ENCODE data around the gene HOXA13. TPM values are rescaled to one million over a fixed set of nuclear protein-coding genes. Genes with fewer than 3 reads are reported as not detected.

Gene HOXA13
- total RNA-seq, 6 donors from 2014 or later = not detected

DNA sequence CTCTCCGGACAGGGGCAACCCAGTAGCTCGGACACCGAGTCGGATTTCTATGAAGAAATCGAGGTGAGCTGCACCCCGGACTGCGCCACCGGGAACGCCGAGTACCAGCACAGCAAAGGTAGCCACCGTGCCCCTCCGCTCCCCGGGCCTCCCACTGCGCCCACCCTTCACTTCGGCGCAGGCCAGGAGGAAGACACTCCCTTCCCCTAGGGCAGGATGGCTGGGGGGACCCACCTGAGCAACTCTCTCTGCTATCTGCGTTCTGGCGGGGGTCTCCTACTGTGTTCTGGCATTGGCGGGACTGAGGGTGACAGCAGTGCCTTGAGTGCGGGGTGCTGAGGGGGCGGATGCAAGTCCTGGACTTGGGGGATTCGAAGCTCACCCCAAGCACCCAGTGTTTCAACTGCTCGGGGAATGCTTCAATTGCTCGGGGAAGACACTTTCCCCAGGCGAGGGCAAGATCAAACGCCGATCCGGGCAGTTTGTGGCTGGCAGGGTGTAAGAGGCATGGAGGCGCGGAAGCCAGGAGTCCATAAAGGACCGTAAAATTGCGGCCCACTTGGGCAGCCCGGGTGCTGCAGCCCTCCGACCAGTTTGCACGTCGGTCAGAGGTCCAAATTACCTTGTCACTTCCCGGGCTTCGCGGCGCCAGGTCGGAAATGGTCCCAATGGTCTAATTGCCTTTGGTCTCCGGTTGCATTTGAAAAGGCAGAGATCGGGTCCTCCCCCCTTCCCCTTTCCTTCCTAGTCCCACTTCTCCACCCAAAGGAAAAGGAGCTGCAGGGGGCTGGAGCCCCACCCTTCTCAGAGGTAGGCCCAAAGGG, 43.7 kb upstream of the HOXA13 start:
- ATAC-seq (ENCODE audit: low FRiP score in 2 of 2) (no peak), DNase-seq (peak in 1 of 2 donors; percentile 40)
- Histone ChIP-seq H3K27me3 (peaks cover 0 to 94% (median 76%) of the 10 kb centered on the region in 4 donors), H3K9me3 (no peaks in the 10 kb centered on the region), H3K36me3 (no peaks in the 10 kb centered on the region), H3K4me3 (no peak overlapping the region), H3K27ac (no peak overlapping the region), H3K4me1 (peaks cover 17 to 43% (median 39%) of the 10 kb centered on the region in 4 donors)
- no peak for TF ChIP-seq CTCF (IDR thresholded peaks at IDR 0.05)
- no peak for TF ChIP-seq EP300 (IDR thresholded peaks at IDR 0.05)
- no peak for TF ChIP-seq POLR2A (IDR thresholded peaks at IDR 0.05)
- TF ChIP-seq POLR2AphosphoS5 (IDR thresholded peaks at IDR 0.05) = no peak
- 9 to 11% methylated on average over 23 to 43 of the region's 43 CpGs for WGBS, 2 donors

- ATAC-seq (ENCODE audit: low FRiP score in 2 of 2) = no peak
- Histone ChIP-seq H3K27me3 (peaks cover 0 to 88% (median 71%) of the 10 kb centered on the region in 4 donors), H3K27ac (no peak within 1 kb of the TSS), H3K4me3 (no peak within 1 kb of the TSS), H3K36me3 (no peaks in the 10 kb centered on the region), H3K4me1 (peaks cover 17 to 43% (median 39%) of the 10 kb centered on the region in 4 donors), H3K9me3 (no peaks in the 10 kb centered on the region)
- TF ChIP-seq EP300 (IDR thresholded peaks at IDR 0.05) = no peak
- no peak for TF ChIP-seq CTCF (IDR thresholded peaks at IDR 0.05)
- TF ChIP-seq POLR2AphosphoS5 (IDR thresholded peaks at IDR 0.05) = no peak
- TF ChIP-seq POLR2A (IDR thresholded peaks at IDR 0.05) = no peak
- WGBS, 2 donors = 4 to 5% methylated on average over 36 to 62 of the region's 62 CpGs
- peak in 1 of 2 donors; percentile 84 for DNase-seq
These were observed 42.9 kb upstream of the HOXA13 start, which contains the start of gene EVX1 for GRCh38 chr7:27242555-27243339. EVX1 (plus strand) TSS chr7:27242802; CDS start chr7:27243031, 229 bp downstream.

GRCh38 chr7:27242154-27242553, 42.3 kb upstream of the HOXA13 start:
- H3K4me1 ChIP-seq = peaks cover 17 to 43% (median 39%) of the 10 kb centered on the region in 4 donors
- H3K27ac ChIP-seq = no peak overlapping the region
- DNase-seq (no peak), ATAC-seq (ENCODE audit: low FRiP score in 2 of 2) (no peak)
- no peak for TF ChIP-seq CTCF (IDR thresholded peaks at IDR 0.05)
- H3K36me3 ChIP-seq = no peaks in the 10 kb centered on the region
- no peak overlapping the region for H3K4me3 ChIP-seq
- peaks cover 0 to 88% (median 69%) of the 10 kb centered on the region in 4 donors for H3K27me3 ChIP-seq
- no peaks in the 10 kb centered on the region for H3K9me3 ChIP-seq
- WGBS, 2 donors = 8 to 17% methylated on average over 14 of the region's 14 CpGs

- H3K4me1 ChIP-seq = peaks cover 17 to 42% (median 38%) of the 10 kb centered on the region in 4 donors
- H3K27ac ChIP-seq = no peak overlapping the region
- 15 to 19% methylated on average over 17 of the region's 17 CpGs for WGBS, 2 donors
- H3K27me3 ChIP-seq = peaks cover 0 to 82% (median 65%) of the 10 kb centered on the region in 4 donors
- TF ChIP-seq POLR2AphosphoS5 (IDR thresholded peaks at IDR 0.05) (no peak), EP300 (IDR thresholded peaks at IDR 0.05) (no peak), POLR2A (IDR thresholded peaks at IDR 0.05) (no peak), CTCF (IDR thresholded peaks at IDR 0.05) (no peak)
- H3K36me3 ChIP-seq = no peaks in the 10 kb centered on the region
- H3K9me3 ChIP-seq = no peaks in the 10 kb centered on the region
- DNase-seq = no peak
- H3K4me3 ChIP-seq = no peak overlapping the region
- no peak for ATAC-seq (ENCODE audit: low FRiP score in 2 of 2)
These were observed 41.5 kb upstream of the HOXA13 start for GRCh38 chr7:27241189-27242056.

Measured in upper lobe of left lung (tissue), 6 donors.